Mammary epithelial cell (primary cell): Measurements from ENCODE around the gene MPC1L.

Experiments used
- CTCF ChIP-seq, 2 donors: IDR thresholded peaks in 1 of 2; conservative IDR thresholded peaks in 1 of 2; 2 replicates each; pipeline ENCODE4 v1.5.1; 2011 to 2012; ENCODE audit warnings: inconsistent platforms in 2 of 2, low read length in 2 of 2, mild to moderate bottlenecking in 2 of 2, control low read depth in 1 of 2, low read depth in 1 of 2; ENCODE audit not compliant: insufficient read depth in 1 of 2; ENCODE audit errors: extremely low read depth in 1 of 2
- EZH2 ChIP-seq: IDR thresholded peaks from 2 replicates; pipeline ENCODE4 v1.6.1; 2012; ENCODE audit warnings: low read length, inconsistent platforms, borderline replicate concordance

- TF ChIP-seq CTCF (conservative IDR thresholded peaks at IDR 0.05 in 1 of 2, IDR thresholded peaks at IDR 0.05 in 1 of 2; ENCODE audit: extremely low read depth in 1 of 2, insufficient read depth in 1 of 2, low read depth in 1 of 2, low read length in 2 of 2) (no peak), EZH2 (no peak)
Measured at GRCh38 chrX:40579900-40580536, 43.2 kb upstream of the MPC1L start.
